H1 (cell line): ENCODE data around the gene CABP4. TPM values are rescaled to one million over a fixed set of nuclear protein-coding genes. Genes with fewer than 3 reads are reported as not detected.

Experiments
- BCL11A ChIP-seq, 2 experiments: IDR thresholded peaks; one replicate each; pipeline ENCODE4 v1.6.1; 2011; ENCODE audit warnings: low read depth in 2 of 2, low read length in 2 of 2, mild to moderate bottlenecking in 2 of 2
- CEBPB ChIP-seq: IDR thresholded peaks from 2 replicates; pipeline ENCODE4 v1.6.1; 2012; ENCODE audit warnings: low read depth, low read length
- CHD7 ChIP-seq: fragments of 300-600 bp; sonication (generic); IDR thresholded peaks from 2 replicates; pipeline ENCODE4 v1.7.1; 2012; ENCODE audit warnings: low read length, moderate library complexity, mild to moderate bottlenecking, inconsistent platforms; ENCODE audit not compliant: insufficient replicate concordance
- EGR1 ChIP-seq: IDR thresholded peaks from 2 replicates; pipeline ENCODE4 v1.6.1; 2011; ENCODE audit warnings: low read depth, low read length, borderline replicate concordance
- GABPA ChIP-seq: IDR thresholded peaks from 2 replicates; pipeline ENCODE4 v1.6.1; 2011; ENCODE audit warnings: mild to moderate bottlenecking, low read length, moderate library complexity, borderline replicate concordance; ENCODE audit not compliant: insufficient read depth
- HDAC2 ChIP-seq, 2 experiments: fragments of 300-600 bp in 1 of 2; sonication (generic) in 1 of 2; IDR thresholded peaks; 2 replicates each; pipeline ENCODE4 v1.6.1; 2011 to 2012; ENCODE audit warnings: low read depth in 2 of 2, low read length in 2 of 2, mild to moderate bottlenecking in 2 of 2, moderate library complexity in 2 of 2, borderline replicate concordance in 1 of 2, inconsistent platforms in 1 of 2
- KDM1A ChIP-seq: fragments of 200-600, 300-600 bp; sonication (generic); IDR thresholded peaks from 2 replicates; pipeline ENCODE4 v1.7.1; 2016; ENCODE audit warnings: mild to moderate bottlenecking, low read length, borderline replicate concordance
- PHF8 ChIP-seq: fragments of 200-600 bp; sonication (generic); conservative IDR thresholded peaks from 2 replicates; pipeline ENCODE4 v1.7.1; 2012; ENCODE audit warnings: low read depth, mild to moderate bottlenecking, inconsistent platforms, low read length, moderate library complexity
- polyA plus RNA-seq, 7 experiments: library from polyadenylated mRNA; depleted of rRNA in 3 of 7; stranded (reverse) in 5 of 7; unstranded in 2 of 7; fragments of >200 nt in 5 of 7; fragments of 200-250 nt in 2 of 7; gene quantifications; 1 replicate in 5 of 7; 2 replicates in 1 of 7; 4 replicates in 1 of 7; pipeline versions ENCODE4 v1.2.1 to v1.2.3, GENCODE V29; 2011 to 2013; ENCODE audit warnings: missing spikeins in 2 of 7, mixed read lengths in 2 of 7
- total RNA-seq: library from RNA; stranded (reverse); fragmentation: NEBNext Ultra II Directional; extraction: Animal tissue kit (Norgen Biotek cat#: 25700); gene quantifications from 2 replicates; pipeline ENCODE4 v1.2.1, GENCODE V29; 2021

Gene CABP4
- total and polyA plus RNA-seq, 2 of the 8 experiments (the other 6 are each of a cell fraction or from before 2014, with no cell fraction given): not detected

- TF ChIP-seq CHD7 (no peak), EGR1 (no peak), KDM1A (peak; percentile 24; the same call in 1 of the 2 replicates), BCL11A (IDR thresholded peaks at IDR 0.05; ENCODE audit: low read depth in 2 of 2, low read length in 2 of 2) (no peak), HDAC2 (IDR thresholded peaks at IDR 0.05; ENCODE audit: borderline replicate concordance in 1 of 2, low read depth in 2 of 2, low read length in 2 of 2) (0 out of 4 replicates have a peak, but pooled peaks of 1 of the 2 experiments have one; percentile 82), PHF8 (peak; percentile 85), CEBPB (0 out of 2 replicates have a peak, but pooled peaks have one; percentile 13), GABPA (no peak)
Measured at GRCh38 chr11:67482827-67483798, 28.0 kb downstream of the CABP4 start, which contains the start of gene AIP (continued).
